GM12878 (cell line): ENCODE results near the gene GLG1. TPM values are rescaled to one million over a fixed set of nuclear protein-coding genes. Genes with fewer than 3 reads are reported as not detected.

Experiments
- ATAC-seq: fragments of 200-7000 bp; cut with Tn5 transposase; 3 replicates; pipeline ENCODE4 v1.9.1; 2020; ENCODE audit warnings: mild to moderate bottlenecking, moderate library complexity
- BruUV-seq: library from RNA; stranded (reverse); fragments of 400-500 nt; replicated peaks from 2 replicates; lab custom pipeline; 2021; lab: Mats Ljungman, UMichigan
- CTCF ChIA-PET: fragments of 300-600 bp; sonication (Branson Sonifier 250); formaldehyde crosslinking; extraction: SDS; loops from one replicate; lab custom pipeline; 2021; ENCODE audit warnings: inconsistent platforms; lab: Yijun Ruan, JAX
- POLR2A ChIA-PET: fragments of 350-600 bp; formaldehyde crosslinking; extraction: SDS; loops from one replicate; lab custom pipeline; 2021; ENCODE audit warnings: inconsistent platforms; lab: Charles Lee
- RAD21 ChIA-PET: fragments of 300-600 bp; sonication (Branson Sonifier 250); formaldehyde crosslinking; loops from one replicate; lab custom pipeline; 2023; ENCODE audit warnings: antibody characterized with exemption; ENCODE audit not compliant: unreplicated experiment; lab: Charles Lee
- SMC1A ChIA-PET: fragments of 300-600 bp; sonication (Branson Sonifier 250); formaldehyde crosslinking; loops from one replicate; lab custom pipeline; 2023; ENCODE audit not compliant: unreplicated experiment, uncharacterized antibody; lab: Charles Lee
- DNase-seq: peaks from one replicate; pipeline ENCODE4 v3.0.0-alpha.2; 2011; ENCODE audit warnings: low read depth, low spot score
- FAIRE-seq: peaks from 3 replicates; lab custom pipeline; 2011; peaks lifted over from hg19 to GRCh38; lab: Jason Lieb, UNC
- H2AFZ ChIP-seq: 2 replicates; pipeline ENCODE4 v1.6.0; 2011; ENCODE audit warnings: low read depth, low read length, control low read depth; ENCODE audit not compliant: control insufficient read depth
- H3K27ac ChIP-seq: 2 replicates; pipeline ENCODE4 v1.5.1; 2011; ENCODE audit warnings: control low read depth; ENCODE audit not compliant: control insufficient read depth, insufficient read depth
- H3K27me3 ChIP-seq, 2 experiments: replicated peaks in 1 of 2; 2 replicates each; pipeline versions ENCODE4 v1.6.0 to v1.6.1; 2011; ENCODE audit warnings: low read length in 1 of 2; ENCODE audit not compliant: control insufficient read depth in 2 of 2, insufficient read depth in 2 of 2
- H3K36me3 ChIP-seq, 2 experiments: 2 replicates each; pipeline ENCODE4 v1.5.1; 2011; ENCODE audit warnings: low read length in 1 of 2; ENCODE audit not compliant: control insufficient read depth in 2 of 2, insufficient read depth in 2 of 2
- H3K4me1 ChIP-seq: 2 replicates; pipeline ENCODE4 v1.6.1; 2011; ENCODE audit warnings: mild to moderate bottlenecking, low read length, moderate library complexity, mixed read lengths; ENCODE audit not compliant: control insufficient read depth, insufficient read depth
- H3K4me2 ChIP-seq: 2 replicates; pipeline ENCODE4 v1.6.0; 2011; ENCODE audit warnings: control low read depth; ENCODE audit not compliant: control insufficient read depth, insufficient read depth
- H3K4me3 ChIP-seq: fragments of 200-600 bp; sonication (generic); 2 replicates; pipeline ENCODE4 v1.5.1; 2016
- H3K79me2 ChIP-seq: 2 replicates; pipeline ENCODE4 v1.6.0; 2011; ENCODE audit warnings: low read length; ENCODE audit not compliant: control insufficient read depth, insufficient read depth
- H3K9ac ChIP-seq: 2 replicates; pipeline ENCODE4 v1.8.0; 2011; ENCODE audit warnings: low read length, control low read depth, mixed read lengths; ENCODE audit not compliant: control insufficient read depth, insufficient read depth
- H3K9me3 ChIP-seq: replicated peaks from 3 replicates; pipeline ENCODE4 v1.5.1; 2011; ENCODE audit warnings: mild to moderate bottlenecking, low read length; ENCODE audit not compliant: control insufficient read depth, insufficient read depth
- H4K20me1 ChIP-seq: 2 replicates; pipeline ENCODE4 v1.6.0; 2011; ENCODE audit not compliant: control insufficient read depth, insufficient read depth
- BMI1 ChIP-seq: fragments of 450-650 bp; IDR thresholded peaks from 2 replicates; pipeline ENCODE4 v1.6.1; 2016; ENCODE audit warnings: mild to moderate bottlenecking, moderate library complexity, borderline replicate concordance
- BRCA1 ChIP-seq: IDR thresholded peaks from 2 replicates; pipeline ENCODE4 v1.6.1; 2011; ENCODE audit warnings: low read depth, low read length, improper control_type of control experiment
- CHD1 ChIP-seq: IDR thresholded peaks from 2 replicates; pipeline ENCODE4 v1.6.1; 2012; ENCODE audit warnings: low read depth, low read length, improper control_type of control experiment
- WGBS: methylation state at CpG from one replicate; pipeline ENCODE4 v1.1.6; 2016; ENCODE audit warnings: low lambda C conversion rate; ENCODE audit not compliant: insufficient replicate concordance, insufficient coverage; ENCODE audit errors: missing lambda C conversion rate; 5-methylcytosine and 5-hydroxymethylcytosine counted together
- in situ Hi-C: fragments of 300-500 bp; cut with MboI; formaldehyde crosslinking; loops from 9 replicates; pipeline ENCODE4 v1.14.3; 2018; ENCODE audit warnings: mixed read lengths
- intact Hi-C: fragments of 100-400 bp; cut with micrococcal nuclease; formaldehyde crosslinking; loops from one replicate; pipeline ENCODE4 v1.14.2; 2022; ENCODE audit not compliant: unreplicated experiment
- polyA plus RNA-seq, 11 experiments: library from polyadenylated mRNA; depleted of rRNA in 4 of 11; unstranded in 6 of 11; stranded (reverse) in 5 of 11; fragments of >200 nt; fragmentation: Nextera tagmentation in 4 of 11; fragmentation: Illumina TruSeq in 1 of 11; extraction: Ambion mirVana in 4 of 11; extraction: Trizol in 1 of 11; gene quantifications; 1 replicate in 1 of 11; 2 replicates in 10 of 11; pipeline versions ENCODE4 v1.2.1 to v1.2.3, GENCODE V29; 2011 to 2016; ENCODE audit warnings: inconsistent platforms in 2 of 11, missing spikeins in 2 of 11, low read depth in 1 of 11
- total RNA-seq, 4 experiments: library from RNA; depleted of rRNA in 3 of 4; stranded (reverse); fragments of >200 nt in 3 of 4; fragmentation: Illumina TruSeq in 1 of 4; extraction: Trizol in 1 of 4; gene quantifications; 2 replicates each; pipeline versions ENCODE4 v1.2.1 to v1.2.3, GENCODE V29; 2013 to 2021
- TF ChIP-seq, protein P1 (sequence below): IDR thresholded peaks from 2 replicates; pipeline ENCODE4 v1.6.1; 2011; ENCODE audit warnings: borderline replicate concordance, low read depth, mild to moderate bottlenecking, moderate library complexity, low read length; ENCODE audit not compliant: insufficient read depth, poor library complexity, severe bottlenecking
- TF ChIP-seq, protein P2 (sequence below): fragments of 150-350 bp; IDR thresholded peaks from 2 replicates; pipeline ENCODE4 v1.6.1; 2014; ENCODE audit warnings: mild to moderate bottlenecking, low read depth, low read length
- TF ChIP-seq, protein P3 (sequence below): IDR thresholded peaks from 2 replicates; pipeline ENCODE4 v1.6.1; 2012; ENCODE audit warnings: mild to moderate bottlenecking, low read depth, low read length
- TF ChIP-seq, protein P4 (sequence below): fragments of 450-650 bp; IDR thresholded peaks from 2 replicates; pipeline ENCODE4 v1.6.1; 2014; ENCODE audit warnings: mild to moderate bottlenecking

The GLG1 gene
- total and polyA plus RNA-seq, 10 of the 15 experiments (the other 5 are each of a cell fraction or from before 2014, with no cell fraction given): 7.6 to 49.4 (median 28.2) TPM

DNA sequence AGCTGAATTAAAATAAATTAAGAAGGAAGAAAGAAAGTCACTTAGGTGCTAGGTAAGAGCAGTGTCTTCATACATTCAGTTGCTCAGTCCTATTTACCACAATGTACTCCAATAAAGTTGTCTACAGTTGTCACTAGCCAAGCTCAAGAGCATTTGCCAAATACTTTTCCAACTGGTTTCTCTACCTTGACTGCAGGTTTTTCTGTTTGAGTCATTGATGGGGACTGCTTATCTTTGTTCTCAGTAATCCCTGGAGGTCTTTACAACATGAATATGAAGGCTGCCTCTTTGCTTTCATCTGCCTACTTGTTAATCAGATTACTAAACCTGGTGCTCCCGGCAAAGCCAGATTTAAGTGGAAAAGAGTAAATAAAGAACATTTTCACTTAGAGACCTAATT lies 121.0 kb downstream of the GLG1 start:
- no peak for DNase-seq
- no peak overlapping the region for H3K4me2 ChIP-seq
- RAD21 ChIA-PET: no interaction called here
- WGBS: 100% methylated on average over 1 of the region's 1 CpG
- in situ Hi-C loops: no loop called here
- no peak overlapping the region for H3K4me3 ChIP-seq
- TF ChIP-seq, protein P1, sequence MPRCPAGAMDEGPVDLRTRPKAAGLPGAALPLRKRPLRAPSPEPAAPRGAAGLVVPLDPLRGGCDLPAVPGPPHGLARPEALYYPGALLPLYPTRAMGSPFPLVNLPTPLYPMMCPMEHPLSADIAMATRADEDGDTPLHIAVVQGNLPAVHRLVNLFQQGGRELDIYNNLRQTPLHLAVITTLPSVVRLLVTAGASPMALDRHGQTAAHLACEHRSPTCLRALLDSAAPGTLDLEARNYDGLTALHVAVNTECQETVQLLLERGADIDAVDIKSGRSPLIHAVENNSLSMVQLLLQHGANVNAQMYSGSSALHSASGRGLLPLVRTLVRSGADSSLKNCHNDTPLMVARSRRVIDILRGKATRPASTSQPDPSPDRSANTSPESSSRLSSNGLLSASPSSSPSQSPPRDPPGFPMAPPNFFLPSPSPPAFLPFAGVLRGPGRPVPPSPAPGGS: no peak
- no peak for TF ChIP-seq BRCA1
- TF ChIP-seq, all 136 proteins: peak for 0
- no peak for FAIRE-seq
- no TSS peak for BruUV-seq
- no peak overlapping the region for H3K27ac ChIP-seq
- no peaks in the 10 kb centered on the region for H4K20me1 ChIP-seq
- no peak for ATAC-seq
- H3K27me3 ChIP-seq: no peaks in the 10 kb centered on the region
- intact Hi-C loops: no loop called here
- SMC1A ChIA-PET: interaction anchor here (0.8 to 1.8 kb wide), 3 partner anchors 10 to 179 kb away, joined by 3 to 4 read pairs (median 3); no protein-coding TSS in a partner anchor
- no peaks in the 10 kb centered on the region for H3K79me2 ChIP-seq
- no peak overlapping the region for H2AFZ ChIP-seq
- POLR2A ChIA-PET: no interaction called here
- no peak overlapping the region for H3K9ac ChIP-seq
- CTCF ChIA-PET: no interaction called here
- H3K4me1 ChIP-seq: no peaks in the 10 kb centered on the region
- no peaks in the 10 kb centered on the region for H3K9me3 ChIP-seq
- peaks cover 3 to 15% of the 10 kb centered on the region in 2 experiments for H3K36me3 ChIP-seq

DNA sequence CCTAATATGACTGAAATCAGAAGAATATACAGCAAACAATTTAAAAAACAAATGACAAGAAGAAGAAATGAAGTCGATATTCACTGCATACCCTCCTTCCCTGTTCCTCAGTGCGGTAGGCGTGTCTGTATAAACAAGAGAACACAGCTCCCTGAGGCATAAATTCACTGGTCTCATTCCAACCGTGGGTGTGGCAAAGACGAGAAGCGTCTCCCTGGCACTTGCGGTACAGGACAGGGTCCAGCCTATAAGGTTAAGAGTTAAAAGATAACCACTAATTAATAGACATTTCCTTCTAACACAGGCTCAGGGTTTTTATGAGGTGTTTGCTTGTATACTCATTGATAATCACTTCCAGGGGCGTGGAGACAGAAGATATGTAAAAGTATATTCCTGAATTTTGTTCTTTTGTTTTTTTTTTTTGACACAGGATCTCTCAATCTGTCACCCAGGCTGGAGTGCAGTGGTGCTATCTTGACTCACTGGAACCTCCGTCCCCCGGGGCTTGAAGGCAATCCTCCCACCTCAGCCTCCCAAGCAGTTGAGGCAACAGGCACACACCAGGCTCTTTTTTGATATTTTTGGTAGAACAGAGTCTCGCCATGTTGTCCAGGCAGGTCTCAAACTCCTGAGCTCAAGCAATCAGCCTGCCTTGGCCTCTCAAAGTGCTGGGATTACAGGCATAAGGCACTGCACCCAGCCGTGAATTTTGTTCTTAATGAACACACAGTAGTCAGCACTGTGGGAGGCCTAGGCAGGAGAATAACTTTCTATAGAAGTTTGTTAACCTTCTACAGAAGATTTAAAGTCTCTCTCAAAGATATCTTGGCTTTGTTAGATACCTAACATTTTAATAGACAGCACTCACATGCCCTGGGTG lies 126.5 kb downstream of the GLG1 start:
- Histone ChIP-seq H3K9me3 (no peaks in the 10 kb centered on the region), H3K27ac (no peak overlapping the region), H3K9ac (no peak overlapping the region), H3K4me1 (no peaks in the 10 kb centered on the region), H4K20me1 (no peaks in the 10 kb centered on the region), H3K36me3 (peaks cover 8 to 20% of the 10 kb centered on the region in 2 experiments), H2AFZ (no peak overlapping the region), H3K4me2 (no peak overlapping the region), H3K4me3 (no peak overlapping the region), H3K79me2 (no peaks in the 10 kb centered on the region), H3K27me3 (no peaks in the 10 kb centered on the region)
- in situ Hi-C loops: no loop called here
- FAIRE-seq (no peak), ATAC-seq (no peak), DNase-seq (no peak)
- 96% methylated on average over 12 of the region's 12 CpGs for WGBS
- no TSS peak for BruUV-seq
- intact Hi-C loops: no loop called here
- CTCF ChIA-PET: interaction anchor here (1.0 to 1.3 kb wide), 2 partner anchors 142 to 230 kb away, joined by 3 to 5 read pairs; no protein-coding TSS in a partner anchor
- RAD21 ChIA-PET: no interaction called here
- POLR2A ChIA-PET: no interaction called here
- SMC1A ChIA-PET: no interaction called here
- TF ChIP-seq CHD1: no peak
- TF ChIP-seq, protein P2, sequence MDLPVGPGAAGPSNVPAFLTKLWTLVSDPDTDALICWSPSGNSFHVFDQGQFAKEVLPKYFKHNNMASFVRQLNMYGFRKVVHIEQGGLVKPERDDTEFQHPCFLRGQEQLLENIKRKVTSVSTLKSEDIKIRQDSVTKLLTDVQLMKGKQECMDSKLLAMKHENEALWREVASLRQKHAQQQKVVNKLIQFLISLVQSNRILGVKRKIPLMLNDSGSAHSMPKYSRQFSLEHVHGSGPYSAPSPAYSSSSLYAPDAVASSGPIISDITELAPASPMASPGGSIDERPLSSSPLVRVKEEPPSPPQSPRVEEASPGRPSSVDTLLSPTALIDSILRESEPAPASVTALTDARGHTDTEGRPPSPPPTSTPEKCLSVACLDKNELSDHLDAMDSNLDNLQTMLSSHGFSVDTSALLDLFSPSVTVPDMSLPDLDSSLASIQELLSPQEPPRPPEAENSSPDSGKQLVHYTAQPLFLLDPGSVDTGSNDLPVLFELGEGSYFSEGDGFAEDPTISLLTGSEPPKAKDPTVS: no peak
- TF ChIP-seq, protein P3, sequence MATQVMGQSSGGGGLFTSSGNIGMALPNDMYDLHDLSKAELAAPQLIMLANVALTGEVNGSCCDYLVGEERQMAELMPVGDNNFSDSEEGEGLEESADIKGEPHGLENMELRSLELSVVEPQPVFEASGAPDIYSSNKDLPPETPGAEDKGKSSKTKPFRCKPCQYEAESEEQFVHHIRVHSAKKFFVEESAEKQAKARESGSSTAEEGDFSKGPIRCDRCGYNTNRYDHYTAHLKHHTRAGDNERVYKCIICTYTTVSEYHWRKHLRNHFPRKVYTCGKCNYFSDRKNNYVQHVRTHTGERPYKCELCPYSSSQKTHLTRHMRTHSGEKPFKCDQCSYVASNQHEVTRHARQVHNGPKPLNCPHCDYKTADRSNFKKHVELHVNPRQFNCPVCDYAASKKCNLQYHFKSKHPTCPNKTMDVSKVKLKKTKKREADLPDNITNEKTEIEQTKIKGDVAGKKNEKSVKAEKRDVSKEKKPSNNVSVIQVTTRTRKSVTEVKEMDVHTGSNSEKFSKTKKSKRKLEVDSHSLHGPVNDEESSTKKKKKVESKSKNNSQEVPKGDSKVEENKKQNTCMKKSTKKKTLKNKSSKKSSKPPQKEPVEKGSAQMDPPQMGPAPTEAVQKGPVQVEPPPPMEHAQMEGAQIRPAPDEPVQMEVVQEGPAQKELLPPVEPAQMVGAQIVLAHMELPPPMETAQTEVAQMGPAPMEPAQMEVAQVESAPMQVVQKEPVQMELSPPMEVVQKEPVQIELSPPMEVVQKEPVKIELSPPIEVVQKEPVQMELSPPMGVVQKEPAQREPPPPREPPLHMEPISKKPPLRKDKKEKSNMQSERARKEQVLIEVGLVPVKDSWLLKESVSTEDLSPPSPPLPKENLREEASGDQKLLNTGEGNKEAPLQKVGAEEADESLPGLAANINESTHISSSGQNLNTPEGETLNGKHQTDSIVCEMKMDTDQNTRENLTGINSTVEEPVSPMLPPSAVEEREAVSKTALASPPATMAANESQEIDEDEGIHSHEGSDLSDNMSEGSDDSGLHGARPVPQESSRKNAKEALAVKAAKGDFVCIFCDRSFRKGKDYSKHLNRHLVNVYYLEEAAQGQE: no peak
- TF ChIP-seq, protein P4, sequence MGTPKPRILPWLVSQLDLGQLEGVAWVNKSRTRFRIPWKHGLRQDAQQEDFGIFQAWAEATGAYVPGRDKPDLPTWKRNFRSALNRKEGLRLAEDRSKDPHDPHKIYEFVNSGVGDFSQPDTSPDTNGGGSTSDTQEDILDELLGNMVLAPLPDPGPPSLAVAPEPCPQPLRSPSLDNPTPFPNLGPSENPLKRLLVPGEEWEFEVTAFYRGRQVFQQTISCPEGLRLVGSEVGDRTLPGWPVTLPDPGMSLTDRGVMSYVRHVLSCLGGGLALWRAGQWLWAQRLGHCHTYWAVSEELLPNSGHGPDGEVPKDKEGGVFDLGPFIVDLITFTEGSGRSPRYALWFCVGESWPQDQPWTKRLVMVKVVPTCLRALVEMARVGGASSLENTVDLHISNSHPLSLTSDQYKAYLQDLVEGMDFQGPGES: no peak
- no peak for TF ChIP-seq BMI1
